ENCODE measurements around the gene OR2H1. TPM values are rescaled to one million over a fixed set of nuclear protein-coding genes. Genes with fewer than 3 reads are reported as not detected.
"Not testable (repeated sequence)": the region's sequence is repeated elsewhere in the genome, so short reads cannot be mapped to it uniquely, and the experiment has no call there.

The OR2H1 gene
- total RNA-seq, 1 donor from 2014 or later = not detected

GRCh38 chr6:29426654-29427053 is 30.3 kb upstream of the OR2H1 start:
- Mint-ChIP-seq H3K27me3 (ENCODE audit: low read depth) (peaks cover 37% of the 10 kb centered on the region), H3K36me3 (no peaks in the 10 kb centered on the region), H3K27ac (no peak overlapping the region), H3K9me3 (no peaks in the 10 kb centered on the region), H3K4me3 (no peak overlapping the region), H3K4me1 (no peaks in the 10 kb centered on the region)
- TF ChIP-seq CTCF (IDR thresholded peaks at IDR 0.05; ENCODE audit: unreplicated experiment) = no peak
- no peak for DNase-seq (ENCODE audit: low spot score in 2 of 2, unreplicated experiment in 2 of 2)

DNA sequence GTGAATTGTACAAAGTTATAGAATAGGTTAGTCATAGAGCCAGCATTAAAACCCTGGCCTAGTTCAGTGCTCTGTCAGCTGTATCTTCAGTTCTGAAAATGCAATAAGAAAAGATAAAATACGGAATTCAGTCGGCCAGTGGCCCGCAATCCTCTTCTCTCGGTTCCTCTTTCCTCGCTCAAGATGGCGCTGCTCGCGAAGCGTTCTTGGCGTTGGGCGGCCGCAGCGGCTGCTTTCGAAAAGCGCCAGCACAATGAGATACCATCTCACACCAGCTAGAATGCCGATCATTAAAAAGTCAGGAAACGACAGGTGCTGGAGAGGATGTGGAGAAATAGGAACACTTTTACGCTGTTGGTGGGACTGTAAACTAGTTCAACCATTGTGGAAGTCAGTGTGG is 20.2 kb upstream of the OR2H1 start:
- DNase-seq (ENCODE audit: low spot score in 2 of 2, unreplicated experiment in 2 of 2); H3K4me1 Mint-ChIP-seq; H3K4me3 Mint-ChIP-seq; H3K36me3 Mint-ChIP-seq; H3K27ac Mint-ChIP-seq; H3K9me3 Mint-ChIP-seq: not testable (repeated sequence)
- H3K27me3 Mint-ChIP-seq (ENCODE audit: low read depth) = peaks cover 35% of the 10 kb centered on the region

- no peak within 1 kb of the TSS for H3K27ac Mint-ChIP-seq
- DNase-seq (ENCODE audit: low spot score in 2 of 2, unreplicated experiment in 2 of 2) = no peak
- peaks cover 28% of the 10 kb centered on the region for H3K27me3 Mint-ChIP-seq (ENCODE audit: low read depth)
- H3K36me3 Mint-ChIP-seq = no peaks in the 10 kb centered on the region
- H3K4me1 Mint-ChIP-seq = no peaks in the 10 kb centered on the region
- no peak for TF ChIP-seq CTCF (IDR thresholded peaks at IDR 0.05; ENCODE audit: unreplicated experiment)
- H3K4me3 Mint-ChIP-seq = no peak within 1 kb of the TSS
- peaks cover 5% of the 10 kb centered on the region for H3K9me3 Mint-ChIP-seq
These were observed 17.9 kb upstream of the OR2H1 start, which contains the start of gene OR10C1 for GRCh38 chr6:29439006-29439405. Gene OR10C1, plus strand, starts transcription at chr6:29439306. Its CDS starts 710 bp downstream, at chr6:29440016.

- H3K4me3 Mint-ChIP-seq = no peak overlapping the region
- peaks cover 27% of the 10 kb centered on the region for H3K27me3 Mint-ChIP-seq (ENCODE audit: low read depth)
- H3K36me3 Mint-ChIP-seq = no peaks in the 10 kb centered on the region
- TF ChIP-seq CTCF (IDR thresholded peaks at IDR 0.05; ENCODE audit: unreplicated experiment) = no peak
- no peak overlapping the region for H3K27ac Mint-ChIP-seq
- H3K9me3 Mint-ChIP-seq = peaks cover 10% of the 10 kb centered on the region
- H3K4me1 Mint-ChIP-seq = peaks cover 3% of the 10 kb centered on the region
- DNase-seq (ENCODE audit: low spot score in 2 of 2, unreplicated experiment in 2 of 2) = no peak
These were observed 14.2 kb upstream of the OR2H1 start for GRCh38 chr6:29442719-29443118.

GRCh38 chr6:29444031-29444430 is 12.9 kb upstream of the OR2H1 start:
- not testable (repeated sequence) for H3K4me1 Mint-ChIP-seq; H3K27ac Mint-ChIP-seq; H3K4me3 Mint-ChIP-seq; DNase-seq (ENCODE audit: low spot score in 2 of 2, unreplicated experiment in 2 of 2); H3K36me3 Mint-ChIP-seq
- peaks cover 13% of the 10 kb centered on the region for H3K9me3 Mint-ChIP-seq
- peaks cover 23% of the 10 kb centered on the region for H3K27me3 Mint-ChIP-seq (ENCODE audit: low read depth)

DNA sequence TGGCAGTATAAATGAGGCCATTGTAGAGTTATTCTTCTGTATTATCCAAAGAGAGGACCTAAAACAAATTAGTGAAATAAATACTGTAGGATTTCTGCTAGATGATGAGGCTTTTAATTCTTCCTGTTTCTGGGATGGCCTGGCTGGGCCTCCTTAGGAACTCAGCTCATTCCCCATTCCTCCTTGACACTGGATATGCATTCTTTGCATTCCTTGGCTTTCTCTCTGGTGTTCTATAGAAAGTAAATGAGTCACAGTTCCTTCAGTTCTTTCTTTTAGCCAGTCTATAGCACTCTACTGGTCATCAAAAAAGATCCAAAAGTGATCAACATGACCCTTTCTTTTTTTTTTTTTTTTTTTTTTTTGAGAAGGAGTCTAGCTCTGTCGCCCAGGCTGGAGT is 9.3 kb upstream of the OR2H1 start:
- DNase-seq (ENCODE audit: low spot score in 2 of 2, unreplicated experiment in 2 of 2) = no peak
- Mint-ChIP-seq H3K27me3 (ENCODE audit: low read depth) (peaks cover 8% of the 10 kb centered on the region), H3K36me3 (no peaks in the 10 kb centered on the region), H3K9me3 (peaks cover 18% of the 10 kb centered on the region), H3K4me3 (no peak overlapping the region), H3K27ac (peak overlapping the region; percentile 10), H3K4me1 (peaks cover 3% of the 10 kb centered on the region)
- no peak for TF ChIP-seq CTCF (IDR thresholded peaks at IDR 0.05; ENCODE audit: unreplicated experiment)
